Stimulated activated CD8-positive, alpha-beta memory T cell treated with anti-CD3 and anti-CD28 coated beads, Interleukin-15, amount 100 ng/mL, for 4 hours (primary cell): Measurements from ENCODE around the gene PGGHG.

Experiments
- DNase-seq, 2 donors: peaks; one replicate each; pipeline ENCODE4 v3.0.0-alpha.2; 2020; ENCODE audit warnings: low read depth in 2 of 2

PGGHG gene

DNA sequence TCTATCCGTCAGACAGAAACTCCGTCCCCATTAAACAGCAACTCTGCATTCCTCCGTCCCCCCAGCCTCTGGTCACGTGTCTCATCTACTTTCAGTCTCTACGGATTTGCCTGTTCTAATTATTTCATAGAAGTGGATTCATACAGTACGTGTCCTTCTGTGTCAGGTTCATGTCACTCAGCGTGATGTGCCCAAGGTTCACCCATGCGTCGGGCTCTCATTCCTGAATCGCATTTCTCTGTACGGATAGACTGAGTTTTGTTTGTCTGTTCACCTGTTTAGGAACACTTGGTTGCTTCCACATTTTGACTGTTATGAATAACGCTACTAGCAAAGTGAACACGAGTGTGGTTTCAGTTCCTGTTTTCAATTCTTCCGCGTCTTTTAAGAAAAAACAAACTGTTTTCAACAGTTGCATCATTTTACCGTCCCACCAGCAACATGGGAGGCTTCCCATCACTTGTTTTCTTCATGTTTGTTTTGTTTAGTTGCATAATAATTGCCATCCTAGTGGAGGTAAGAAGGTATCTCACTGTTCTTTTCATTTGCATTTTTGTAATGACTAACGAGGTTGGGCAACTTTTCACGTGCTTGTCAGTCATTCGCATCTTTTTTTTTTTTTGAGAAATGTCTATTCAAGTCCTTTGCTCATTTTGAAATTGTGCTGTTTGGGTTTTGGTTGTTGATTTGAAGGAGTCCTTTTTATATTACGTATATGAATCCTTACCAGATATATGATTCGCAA, 19.6 kb upstream of the PGGHG start:
- DNase-seq, result no peak

DNA sequence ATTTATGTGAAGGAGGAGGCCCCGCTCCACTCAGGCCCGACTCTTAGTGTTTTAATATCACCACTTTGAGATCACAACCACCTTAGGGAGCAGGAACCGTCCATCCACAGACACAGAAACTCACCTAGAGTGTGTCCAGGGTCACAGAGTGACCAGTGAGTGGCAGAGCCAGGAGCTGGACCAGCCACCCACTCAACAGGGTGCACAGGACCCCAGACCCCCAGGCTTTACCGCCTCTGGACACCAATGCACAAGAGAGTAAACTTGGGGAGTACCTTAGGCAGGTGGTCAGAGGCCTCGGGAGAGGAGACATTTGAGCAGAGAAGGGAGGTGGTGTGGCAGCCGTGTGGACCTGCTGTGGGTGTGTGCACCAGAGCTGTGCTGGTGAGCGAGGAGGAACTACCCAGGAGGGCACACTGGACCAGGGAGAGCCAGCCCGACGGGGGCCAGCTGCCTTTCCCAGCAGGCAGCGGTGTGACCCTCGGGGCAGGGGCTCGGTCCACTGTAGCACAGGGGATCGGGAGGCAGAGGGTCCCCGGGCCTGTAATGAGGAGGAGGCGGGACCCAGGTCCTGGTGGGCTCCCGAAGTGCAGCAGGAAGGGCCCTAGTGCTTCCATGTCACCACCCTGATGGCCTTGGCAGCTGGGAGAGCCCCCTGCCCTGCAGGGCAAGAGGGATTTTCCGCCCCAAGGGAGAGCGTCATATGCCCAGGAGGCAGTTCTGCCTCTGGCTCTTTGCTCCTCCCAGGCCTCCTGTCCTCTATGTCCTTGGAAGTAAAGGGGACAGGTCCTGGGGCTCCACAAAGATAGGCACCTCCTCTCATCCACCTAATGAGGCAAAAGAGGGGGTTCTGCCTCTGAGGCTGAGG, 18.2 kb upstream of the PGGHG start:
- DNase-seq, result no peak

DNA sequence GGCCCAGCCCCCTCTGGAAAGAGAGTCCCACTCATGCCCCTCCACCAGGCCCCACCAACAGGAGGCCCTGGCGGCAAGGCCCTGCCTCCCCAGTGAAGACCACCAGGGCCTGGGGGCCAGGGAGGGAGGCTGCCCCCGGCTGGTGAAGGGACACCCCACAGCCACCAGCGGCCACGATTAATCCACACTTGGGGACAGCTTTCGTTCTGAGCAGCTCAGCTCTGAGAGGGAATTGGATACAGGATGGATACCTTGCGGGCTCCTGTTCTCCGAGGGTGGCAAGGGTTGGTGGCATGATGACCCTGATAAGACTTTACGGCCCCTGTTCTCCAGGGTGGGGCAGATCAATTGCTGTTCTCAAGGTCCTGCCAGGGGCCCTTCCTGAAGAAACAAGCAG, 17.6 kb upstream of the PGGHG start:
- DNase-seq, result no peak

DNA sequence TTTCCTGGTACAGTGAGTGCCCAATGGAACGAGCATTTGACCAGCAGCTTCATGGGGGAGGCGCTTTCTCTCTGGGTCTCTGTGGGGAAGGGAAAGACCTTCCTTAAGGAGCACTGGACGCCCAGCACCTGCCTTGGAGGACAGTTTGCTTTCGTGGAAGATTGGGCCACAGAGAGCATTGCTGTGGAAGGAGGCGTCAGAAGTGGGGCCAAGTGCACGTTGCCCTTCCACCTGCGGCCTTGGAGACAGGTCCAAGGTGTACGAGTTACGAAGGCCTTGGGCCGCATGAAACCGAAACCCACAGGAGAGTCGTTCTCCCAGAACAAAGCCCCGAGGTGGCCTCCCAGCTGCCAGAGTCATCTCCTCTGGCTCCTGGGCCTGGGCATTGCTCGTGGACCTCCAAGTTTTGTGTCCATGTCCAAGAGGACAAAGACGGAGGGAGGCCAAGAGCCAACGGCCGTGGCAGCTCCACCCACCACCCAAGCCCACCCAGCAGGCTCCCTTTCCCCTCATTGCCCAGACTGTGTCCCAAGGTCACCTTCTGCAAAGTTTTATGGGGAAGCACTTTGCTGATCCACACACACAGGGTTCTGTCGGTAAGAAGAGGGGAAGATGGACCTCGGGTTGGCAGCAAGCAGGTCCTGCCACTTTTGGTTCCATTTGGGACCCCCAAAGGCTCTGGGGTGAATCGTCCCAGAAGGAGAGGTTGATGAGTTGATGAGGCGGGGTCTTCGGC, 16.6 kb upstream of the PGGHG start:
- no peak for DNase-seq

DNA sequence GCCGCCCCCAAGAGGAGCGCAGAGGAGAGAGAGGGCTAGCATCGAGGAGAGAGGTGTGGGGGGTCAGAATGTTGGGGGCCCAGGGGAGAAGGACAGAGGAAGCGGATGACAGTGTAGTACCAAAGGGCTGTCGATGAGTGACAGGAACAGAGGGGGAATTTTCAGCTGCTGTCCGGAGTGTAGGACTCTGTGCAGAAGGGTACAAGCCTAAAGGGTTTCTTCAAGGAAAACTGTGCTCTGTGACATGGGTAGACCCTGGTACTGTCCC, 16.1 kb upstream of the PGGHG start:
- DNase-seq, result no peak

DNA sequence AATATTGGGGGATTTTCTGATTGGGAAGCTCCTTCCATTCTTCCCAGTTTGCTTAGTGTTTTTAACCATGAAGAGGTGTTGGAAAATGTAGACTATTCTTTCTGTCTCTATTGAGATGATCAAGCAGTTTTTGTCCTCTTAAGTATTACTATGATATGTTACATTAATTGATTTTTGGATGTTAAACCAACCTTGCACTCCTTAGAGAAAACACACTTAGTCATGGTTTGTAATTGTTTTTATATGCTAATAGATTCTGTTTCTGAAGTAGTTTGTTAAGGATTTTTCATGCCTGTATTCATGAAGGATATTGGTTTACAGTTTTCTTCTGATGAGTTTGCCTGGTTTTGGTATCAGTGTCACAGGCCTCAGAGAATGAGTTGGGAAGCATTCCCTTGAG, 12.7 kb upstream of the PGGHG start:
- no peak for DNase-seq

DNA sequence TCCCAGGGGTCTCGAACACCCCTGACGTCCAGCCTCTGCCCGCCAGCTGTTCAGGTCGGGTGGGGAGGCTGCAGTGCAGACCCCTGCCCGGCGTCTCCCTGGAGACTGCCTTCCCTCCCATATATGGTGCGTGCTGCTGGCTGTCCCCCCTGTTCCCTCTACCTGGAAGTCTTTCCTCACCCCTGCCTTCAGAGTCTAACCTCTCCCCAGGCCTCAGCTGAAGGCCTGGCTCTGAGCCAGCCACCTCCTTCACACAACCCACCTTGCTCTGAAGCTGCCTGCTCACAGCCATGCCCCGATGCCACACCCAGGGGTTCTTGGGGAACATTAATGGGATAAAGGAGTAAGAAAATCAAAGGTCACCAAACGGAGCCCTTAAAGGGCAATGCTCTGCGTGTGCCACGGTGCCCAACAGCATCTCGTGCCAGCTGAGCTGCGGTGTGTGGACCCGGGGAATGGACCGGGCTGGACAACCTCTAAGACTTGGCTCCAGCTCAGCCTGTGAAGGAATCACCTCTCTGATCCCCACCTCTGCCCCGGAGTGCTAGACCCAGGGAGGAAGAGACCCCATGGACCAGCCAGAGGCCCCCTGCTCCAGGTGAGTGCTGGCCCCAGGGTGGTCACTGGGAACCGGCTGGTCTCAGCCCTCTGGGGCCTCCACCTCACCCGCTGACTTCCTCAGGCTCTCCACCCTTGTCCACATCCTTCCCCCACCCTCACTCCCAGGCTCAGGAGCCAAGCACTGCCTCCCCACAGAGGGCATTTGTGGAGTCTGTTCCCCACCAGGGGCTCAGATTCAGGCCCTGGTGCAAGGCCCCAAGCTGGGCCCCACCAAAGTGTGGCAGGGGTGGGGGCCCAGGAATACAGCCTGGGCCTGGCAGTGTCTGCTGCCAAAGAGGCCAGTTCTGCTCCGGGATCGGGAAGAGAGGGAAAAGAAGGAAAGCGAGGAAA, 10.7 kb upstream of the PGGHG start, which contains the start of gene NLRP6:
NLRP6 (plus strand) TSS at position 407 of the 951 bp plus-strand sequence; CDS start at position 570, 163 bp downstream.
- DNase-seq, result no peak

DNA sequence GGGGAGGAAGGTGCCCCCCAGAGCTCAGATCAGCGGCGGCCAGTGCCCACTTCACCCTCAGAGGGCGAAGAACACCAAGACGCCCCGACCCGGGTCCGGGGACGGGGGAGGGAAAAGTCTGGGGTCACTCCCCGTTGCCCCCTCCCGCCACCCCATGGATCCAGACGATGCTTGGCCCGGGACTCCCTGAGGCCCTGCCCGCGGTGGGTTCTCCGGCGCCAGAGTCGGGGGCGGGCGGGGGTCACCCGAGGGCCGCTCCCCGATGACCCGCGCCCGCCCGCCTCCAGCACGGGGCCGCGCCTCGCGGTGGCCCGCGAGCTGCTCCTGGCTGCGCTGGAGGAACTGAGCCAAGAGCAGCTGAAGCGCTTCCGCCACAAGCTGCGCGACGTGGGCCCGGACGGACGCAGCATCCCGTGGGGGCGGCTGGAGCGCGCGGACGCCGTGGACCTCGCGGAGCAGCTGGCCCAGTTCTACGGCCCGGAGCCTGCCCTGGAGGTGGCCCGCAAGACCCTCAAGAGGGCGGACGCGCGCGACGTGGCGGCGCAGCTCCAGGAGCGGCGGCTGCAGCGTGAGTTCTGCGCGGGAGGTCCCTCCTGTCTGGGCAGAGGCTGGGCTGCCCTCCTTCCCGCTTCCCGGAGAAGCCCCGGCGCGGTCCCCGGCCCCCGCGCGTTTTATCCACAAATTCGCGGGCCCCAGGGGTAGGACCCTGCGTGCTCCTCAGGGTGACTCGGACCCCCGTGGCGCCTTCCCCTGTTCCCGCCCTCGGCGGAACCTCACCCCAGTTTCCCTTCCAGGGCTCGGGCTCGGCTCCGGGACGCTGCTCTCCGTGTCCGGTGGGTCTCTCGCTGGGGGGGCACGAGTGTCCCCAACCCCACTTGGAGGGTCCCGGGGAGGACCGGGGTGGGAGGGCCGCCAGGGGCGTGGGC, 9.6 kb upstream of the PGGHG start:
- DNase-seq, result no peak

DNA sequence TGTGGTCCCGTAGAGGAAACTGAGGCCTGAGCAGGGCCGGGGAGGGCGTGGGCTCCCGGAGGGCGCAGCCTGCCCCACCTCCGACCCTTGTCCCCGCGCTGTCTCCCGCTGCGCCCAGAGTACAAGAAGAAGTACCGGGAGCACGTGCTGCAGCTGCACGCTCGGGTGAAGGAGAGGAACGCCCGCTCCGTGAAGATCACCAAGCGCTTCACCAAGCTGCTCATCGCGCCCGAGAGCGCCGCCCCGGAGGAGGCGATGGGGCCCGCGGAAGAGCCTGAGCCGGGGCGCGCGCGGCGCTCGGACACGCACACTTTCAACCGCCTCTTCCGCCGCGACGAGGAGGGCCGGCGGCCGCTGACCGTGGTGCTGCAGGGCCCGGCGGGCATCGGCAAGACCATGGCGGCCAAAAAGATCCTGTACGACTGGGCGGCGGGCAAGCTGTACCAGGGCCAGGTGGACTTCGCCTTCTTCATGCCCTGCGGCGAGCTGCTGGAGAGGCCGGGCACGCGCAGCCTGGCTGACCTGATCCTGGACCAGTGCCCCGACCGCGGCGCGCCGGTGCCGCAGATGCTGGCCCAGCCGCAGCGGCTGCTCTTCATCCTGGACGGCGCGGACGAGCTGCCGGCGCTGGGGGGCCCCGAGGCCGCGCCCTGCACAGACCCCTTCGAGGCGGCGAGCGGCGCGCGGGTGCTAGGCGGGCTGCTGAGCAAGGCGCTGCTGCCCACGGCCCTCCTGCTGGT, 8.8 kb upstream of the PGGHG start:
- no peak for DNase-seq

DNA sequence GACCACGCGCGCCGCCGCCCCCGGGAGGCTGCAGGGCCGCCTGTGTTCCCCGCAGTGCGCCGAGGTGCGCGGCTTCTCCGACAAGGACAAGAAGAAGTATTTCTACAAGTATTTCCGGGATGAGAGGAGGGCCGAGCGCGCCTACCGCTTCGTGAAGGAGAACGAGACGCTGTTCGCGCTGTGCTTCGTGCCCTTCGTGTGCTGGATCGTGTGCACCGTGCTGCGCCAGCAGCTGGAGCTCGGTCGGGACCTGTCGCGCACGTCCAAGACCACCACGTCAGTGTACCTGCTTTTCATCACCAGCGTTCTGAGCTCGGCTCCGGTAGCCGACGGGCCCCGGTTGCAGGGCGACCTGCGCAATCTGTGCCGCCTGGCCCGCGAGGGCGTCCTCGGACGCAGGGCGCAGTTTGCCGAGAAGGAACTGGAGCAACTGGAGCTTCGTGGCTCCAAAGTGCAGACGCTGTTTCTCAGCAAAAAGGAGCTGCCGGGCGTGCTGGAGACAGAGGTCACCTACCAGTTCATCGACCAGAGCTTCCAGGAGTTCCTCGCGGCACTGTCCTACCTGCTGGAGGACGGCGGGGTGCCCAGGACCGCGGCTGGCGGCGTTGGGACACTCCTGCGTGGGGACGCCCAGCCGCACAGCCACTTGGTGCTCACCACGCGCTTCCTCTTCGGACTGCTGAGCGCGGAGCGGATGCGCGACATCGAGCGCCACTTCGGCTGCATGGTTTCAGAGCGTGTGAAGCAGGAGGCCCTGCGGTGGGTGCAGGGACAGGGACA, 8.0 kb upstream of the PGGHG start:
- DNase-seq, result no peak

DNA sequence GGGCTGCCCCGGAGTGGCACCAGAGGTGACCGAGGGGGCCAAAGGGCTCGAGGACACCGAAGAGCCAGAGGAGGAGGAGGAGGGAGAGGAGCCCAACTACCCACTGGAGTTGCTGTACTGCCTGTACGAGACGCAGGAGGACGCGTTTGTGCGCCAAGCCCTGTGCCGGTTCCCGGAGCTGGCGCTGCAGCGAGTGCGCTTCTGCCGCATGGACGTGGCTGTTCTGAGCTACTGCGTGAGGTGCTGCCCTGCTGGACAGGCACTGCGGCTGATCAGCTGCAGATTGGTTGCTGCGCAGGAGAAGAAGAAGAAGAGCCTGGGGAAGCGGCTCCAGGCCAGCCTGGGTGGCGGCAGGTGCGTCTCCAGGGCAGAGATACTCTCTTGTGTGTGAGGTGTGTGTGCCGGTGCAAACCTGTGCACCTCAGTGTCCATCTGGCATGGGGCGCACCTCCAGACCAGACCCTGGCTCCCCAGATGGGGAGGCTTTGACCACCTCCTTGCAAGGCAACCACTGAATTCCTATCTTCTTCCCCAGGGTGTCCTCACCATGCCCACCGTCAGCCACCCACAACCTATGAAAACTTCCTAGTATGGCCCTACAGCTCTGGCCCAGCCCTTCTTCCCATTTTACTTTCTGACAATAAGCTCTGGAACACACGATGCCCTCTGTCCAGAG, 7.3 kb upstream of the PGGHG start:
- no peak for DNase-seq

DNA sequence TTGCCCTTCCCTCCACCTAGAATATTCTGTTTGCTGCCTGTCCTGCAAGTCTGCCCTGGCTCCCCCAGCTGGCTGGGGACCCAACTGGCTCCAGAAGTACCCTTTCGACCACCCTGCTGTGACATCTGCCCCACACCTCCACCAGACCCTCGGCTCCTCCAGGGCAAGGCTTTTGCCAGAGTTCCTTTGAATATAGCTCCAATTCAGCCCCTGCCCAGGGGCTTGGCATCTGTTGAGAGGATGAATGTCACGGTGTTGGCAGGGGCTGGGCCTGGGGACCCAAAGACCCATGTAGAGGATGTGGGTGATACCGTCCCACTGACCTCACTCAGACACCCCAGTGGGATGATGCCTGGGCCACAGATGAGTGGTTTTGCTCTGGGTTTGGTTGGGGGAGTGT, 6.8 kb upstream of the PGGHG start:
- DNase-seq, result no peak

DNA sequence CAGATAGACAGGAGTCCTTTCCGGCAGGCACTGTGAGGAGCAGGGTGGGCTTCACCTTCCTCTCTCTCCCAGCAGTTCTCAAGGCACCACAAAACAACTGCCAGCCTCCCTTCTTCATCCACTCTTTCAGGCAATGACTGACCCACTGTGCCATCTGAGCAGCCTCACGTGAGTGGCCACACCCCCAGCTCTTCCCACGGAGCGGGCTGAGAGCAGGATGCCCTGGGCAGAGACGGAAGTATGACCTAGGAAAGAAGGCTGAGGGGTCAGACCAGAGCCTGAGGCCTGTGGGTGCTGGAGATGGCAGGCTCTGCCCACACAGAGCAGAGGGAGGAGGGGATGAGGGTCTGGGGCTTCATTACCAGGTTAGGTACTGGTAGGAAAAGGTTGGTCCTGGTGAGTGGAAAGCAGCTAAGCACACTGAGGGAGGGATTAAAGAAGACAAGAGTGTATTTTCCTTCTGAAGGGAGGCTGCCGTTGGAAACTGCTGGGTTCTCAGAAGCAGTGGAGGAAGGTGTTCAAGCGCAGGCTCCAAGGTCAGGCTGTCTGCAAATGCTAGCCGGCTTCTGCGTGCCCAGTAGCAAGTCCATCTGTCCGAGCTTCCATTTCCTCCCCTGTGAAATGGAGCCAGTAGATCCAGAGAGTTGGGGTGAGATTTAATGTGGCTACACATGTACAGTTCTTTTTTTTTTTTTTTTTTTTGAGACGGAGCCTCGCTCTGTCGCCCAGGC, 6.1 kb upstream of the PGGHG start:
- no peak for DNase-seq

DNA sequence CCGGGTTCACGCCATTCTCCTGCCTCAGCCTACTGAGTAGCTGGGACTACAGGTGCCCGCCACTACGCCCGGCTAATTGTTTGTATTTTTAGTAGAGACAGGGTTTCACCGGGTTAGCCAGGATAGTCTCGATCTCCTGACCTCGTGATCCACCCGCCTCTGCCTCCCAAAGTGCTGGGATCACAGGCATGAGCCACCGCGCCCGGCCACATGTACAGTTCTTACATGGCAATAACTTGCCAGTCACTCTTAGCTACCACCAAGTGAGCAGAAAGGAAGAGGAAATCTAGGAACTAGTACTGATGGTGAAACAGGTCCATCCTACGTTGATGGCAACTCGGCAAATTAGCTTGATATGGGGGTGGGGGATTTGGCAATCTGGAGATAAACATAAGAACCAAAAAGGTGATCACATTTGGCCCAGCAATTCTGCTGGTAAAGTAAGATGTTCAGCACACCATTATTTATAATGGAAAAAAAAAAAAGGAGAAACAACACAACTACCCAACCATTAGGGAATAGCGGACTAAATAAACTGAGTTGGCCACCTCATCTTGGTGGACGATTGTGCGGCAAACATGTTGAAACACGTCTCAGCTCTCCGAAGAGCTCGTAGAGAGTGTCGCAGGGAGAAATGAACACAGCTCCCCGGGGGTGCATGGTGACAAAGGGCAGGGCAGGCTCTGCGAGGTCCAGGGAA, 5.4 kb upstream of the PGGHG start:
- no peak for DNase-seq

DNA sequence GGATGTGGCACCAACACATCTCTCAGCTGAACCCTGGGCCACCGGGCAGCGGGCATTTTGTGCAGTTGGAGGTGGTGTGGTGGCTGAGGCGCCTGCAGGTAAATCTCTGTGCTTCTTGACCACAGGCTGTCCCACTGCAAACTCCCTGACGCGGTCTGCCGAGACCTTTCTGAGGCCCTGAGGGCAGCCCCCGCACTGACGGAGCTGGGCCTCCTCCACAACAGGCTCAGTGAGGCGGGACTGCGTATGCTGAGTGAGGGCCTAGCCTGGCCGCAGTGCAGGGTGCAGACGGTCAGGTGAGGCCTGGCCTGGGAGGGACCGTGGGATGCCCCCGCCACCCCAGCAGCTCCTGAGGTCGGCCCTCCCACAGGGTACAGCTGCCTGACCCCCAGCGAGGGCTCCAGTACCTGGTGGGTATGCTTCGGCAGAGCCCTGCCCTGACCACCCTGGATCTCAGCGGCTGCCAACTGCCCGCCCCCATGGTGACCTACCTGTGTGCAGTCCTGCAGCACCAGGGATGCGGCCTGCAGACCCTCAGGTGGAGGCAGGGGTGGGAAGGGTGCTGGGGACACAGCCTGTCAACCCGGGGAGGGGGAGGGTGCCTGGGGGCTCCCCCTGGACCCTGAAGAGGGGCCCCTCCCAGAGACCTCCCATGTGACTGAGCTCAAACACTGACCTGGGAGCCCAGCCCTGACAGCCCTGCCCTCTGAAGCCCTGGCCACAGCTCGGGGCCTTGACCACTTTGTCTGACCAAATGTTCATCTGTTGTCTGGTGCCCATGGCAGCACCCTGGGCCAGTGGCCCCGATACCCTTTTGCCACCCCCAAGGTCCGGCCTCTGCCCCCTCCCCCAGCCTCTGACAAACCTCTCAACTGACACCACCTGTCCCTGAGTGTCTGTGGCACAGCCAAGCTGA, 4.6 kb upstream of the PGGHG start:
- no peak for DNase-seq
